ENCODE results near the gene ACSL6. TPM values are rescaled to one million over a fixed set of nuclear protein-coding genes. Genes with fewer than 3 reads are reported as not detected.

Gene ACSL6
- polyA plus RNA-seq, 2 of the 4 experiments (the other 2 are of a cell fraction) = 0.06 to 0.09 TPM

DNA sequence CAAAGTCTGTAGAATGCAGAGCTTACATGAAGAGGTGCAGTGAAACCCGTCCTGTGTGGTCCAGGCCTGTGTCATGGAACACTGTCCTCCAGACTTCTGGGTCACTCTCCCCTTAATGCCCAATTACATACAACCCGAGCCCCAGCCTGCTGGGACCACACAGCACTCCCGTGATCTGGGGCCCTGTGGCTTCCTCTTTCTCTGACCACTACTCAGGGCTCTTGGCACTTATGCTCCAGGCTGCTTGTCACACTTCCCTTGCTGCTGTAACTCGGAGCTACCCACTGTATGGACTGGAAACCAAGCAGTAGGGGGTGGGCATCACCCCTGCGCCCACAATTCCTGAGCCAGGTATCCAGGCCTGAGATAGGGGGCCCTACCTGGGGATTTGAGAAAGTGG is 38.7 kb upstream of the ACSL6 start:
- no peak overlapping the region for H3K27ac ChIP-seq
- TF ChIP-seq TFCP2L1 (CRISPR knock-in tag; IDR thresholded peaks at IDR 0.05) (no peak), NFE2L2 (conservative IDR thresholded peaks at IDR 0.05; ENCODE audit: low read length) (no peak), KDM5A (IDR thresholded peaks at IDR 0.05) (no peak), RAD21 (conservative IDR thresholded peaks at IDR 0.05 in 1 of 2, IDR thresholded peaks at IDR 0.05 in 1 of 2) (no peak), PHF8 (IDR thresholded peaks at IDR 0.05; ENCODE audit: borderline replicate concordance, low read depth) (no peak), RARB (CRISPR knock-in tag; IDR thresholded peaks at IDR 0.05) (no peak), KDM1A (IDR thresholded peaks at IDR 0.05; ENCODE audit: low read depth) (no peak), ZC3H11A (IDR thresholded peaks at IDR 0.05) (no peak), RFX5 (IDR thresholded peaks at IDR 0.05) (no peak), GATA3 (IDR thresholded peaks at IDR 0.05; ENCODE audit: borderline replicate concordance) (no peak)
- TF ChIP-seq, protein P1, sequence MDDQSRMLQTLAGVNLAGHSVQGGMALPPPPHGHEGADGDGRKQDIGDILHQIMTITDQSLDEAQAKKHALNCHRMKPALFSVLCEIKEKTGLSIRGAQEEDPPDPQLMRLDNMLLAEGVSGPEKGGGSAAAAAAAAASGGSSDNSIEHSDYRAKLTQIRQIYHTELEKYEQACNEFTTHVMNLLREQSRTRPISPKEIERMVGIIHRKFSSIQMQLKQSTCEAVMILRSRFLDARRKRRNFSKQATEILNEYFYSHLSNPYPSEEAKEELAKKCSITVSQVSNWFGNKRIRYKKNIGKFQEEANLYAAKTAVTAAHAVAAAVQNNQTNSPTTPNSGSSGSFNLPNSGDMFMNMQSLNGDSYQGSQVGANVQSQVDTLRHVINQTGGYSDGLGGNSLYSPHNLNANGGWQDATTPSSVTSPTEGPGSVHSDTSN (IDR thresholded peaks at IDR 0.05) = no peak
- TF ChIP-seq, protein P2, sequence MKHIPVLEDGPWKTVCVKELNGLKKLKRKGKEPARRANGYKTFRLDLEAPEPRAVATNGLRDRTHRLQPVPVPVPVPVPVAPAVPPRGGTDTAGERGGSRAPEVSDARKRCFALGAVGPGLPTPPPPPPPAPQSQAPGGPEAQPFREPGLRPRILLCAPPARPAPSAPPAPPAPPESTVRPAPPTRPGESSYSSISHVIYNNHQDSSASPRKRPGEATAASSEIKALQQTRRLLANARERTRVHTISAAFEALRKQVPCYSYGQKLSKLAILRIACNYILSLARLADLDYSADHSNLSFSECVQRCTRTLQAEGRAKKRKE (CRISPR knock-in tag; IDR thresholded peaks at IDR 0.05; ENCODE audit: low read depth) = no peak
- TF ChIP-seq, protein P3, sequence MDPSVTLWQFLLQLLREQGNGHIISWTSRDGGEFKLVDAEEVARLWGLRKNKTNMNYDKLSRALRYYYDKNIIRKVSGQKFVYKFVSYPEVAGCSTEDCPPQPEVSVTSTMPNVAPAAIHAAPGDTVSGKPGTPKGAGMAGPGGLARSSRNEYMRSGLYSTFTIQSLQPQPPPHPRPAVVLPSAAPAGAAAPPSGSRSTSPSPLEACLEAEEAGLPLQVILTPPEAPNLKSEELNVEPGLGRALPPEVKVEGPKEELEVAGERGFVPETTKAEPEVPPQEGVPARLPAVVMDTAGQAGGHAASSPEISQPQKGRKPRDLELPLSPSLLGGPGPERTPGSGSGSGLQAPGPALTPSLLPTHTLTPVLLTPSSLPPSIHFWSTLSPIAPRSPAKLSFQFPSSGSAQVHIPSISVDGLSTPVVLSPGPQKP (IDR thresholded peaks at IDR 0.05; ENCODE audit: low read depth, low read length) = no peak
- TF ChIP-seq, protein P4, sequence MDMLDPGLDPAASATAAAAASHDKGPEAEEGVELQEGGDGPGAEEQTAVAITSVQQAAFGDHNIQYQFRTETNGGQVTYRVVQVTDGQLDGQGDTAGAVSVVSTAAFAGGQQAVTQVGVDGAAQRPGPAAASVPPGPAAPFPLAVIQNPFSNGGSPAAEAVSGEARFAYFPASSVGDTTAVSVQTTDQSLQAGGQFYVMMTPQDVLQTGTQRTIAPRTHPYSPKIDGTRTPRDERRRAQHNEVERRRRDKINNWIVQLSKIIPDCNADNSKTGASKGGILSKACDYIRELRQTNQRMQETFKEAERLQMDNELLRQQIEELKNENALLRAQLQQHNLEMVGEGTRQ (IDR thresholded peaks at IDR 0.05) = no peak
- TF ChIP-seq, protein P5, sequence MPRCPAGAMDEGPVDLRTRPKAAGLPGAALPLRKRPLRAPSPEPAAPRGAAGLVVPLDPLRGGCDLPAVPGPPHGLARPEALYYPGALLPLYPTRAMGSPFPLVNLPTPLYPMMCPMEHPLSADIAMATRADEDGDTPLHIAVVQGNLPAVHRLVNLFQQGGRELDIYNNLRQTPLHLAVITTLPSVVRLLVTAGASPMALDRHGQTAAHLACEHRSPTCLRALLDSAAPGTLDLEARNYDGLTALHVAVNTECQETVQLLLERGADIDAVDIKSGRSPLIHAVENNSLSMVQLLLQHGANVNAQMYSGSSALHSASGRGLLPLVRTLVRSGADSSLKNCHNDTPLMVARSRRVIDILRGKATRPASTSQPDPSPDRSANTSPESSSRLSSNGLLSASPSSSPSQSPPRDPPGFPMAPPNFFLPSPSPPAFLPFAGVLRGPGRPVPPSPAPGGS (IDR thresholded peaks at IDR 0.05) = no peak
- TF ChIP-seq, protein P6, sequence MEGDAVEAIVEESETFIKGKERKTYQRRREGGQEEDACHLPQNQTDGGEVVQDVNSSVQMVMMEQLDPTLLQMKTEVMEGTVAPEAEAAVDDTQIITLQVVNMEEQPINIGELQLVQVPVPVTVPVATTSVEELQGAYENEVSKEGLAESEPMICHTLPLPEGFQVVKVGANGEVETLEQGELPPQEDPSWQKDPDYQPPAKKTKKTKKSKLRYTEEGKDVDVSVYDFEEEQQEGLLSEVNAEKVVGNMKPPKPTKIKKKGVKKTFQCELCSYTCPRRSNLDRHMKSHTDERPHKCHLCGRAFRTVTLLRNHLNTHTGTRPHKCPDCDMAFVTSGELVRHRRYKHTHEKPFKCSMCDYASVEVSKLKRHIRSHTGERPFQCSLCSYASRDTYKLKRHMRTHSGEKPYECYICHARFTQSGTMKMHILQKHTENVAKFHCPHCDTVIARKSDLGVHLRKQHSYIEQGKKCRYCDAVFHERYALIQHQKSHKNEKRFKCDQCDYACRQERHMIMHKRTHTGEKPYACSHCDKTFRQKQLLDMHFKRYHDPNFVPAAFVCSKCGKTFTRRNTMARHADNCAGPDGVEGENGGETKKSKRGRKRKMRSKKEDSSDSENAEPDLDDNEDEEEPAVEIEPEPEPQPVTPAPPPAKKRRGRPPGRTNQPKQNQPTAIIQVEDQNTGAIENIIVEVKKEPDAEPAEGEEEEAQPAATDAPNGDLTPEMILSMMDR (IDR thresholded peaks at IDR 0.05) = no peak
- DNase-seq (ENCODE audit: low read depth in 1 of 2, low spot score in 1 of 2) (no peak), FAIRE-seq (no peak), ATAC-seq (no peak)
- no peak overlapping the region for H3K4me2 ChIP-seq
- ChIA-PET CTCF (interaction anchor here (0.8 to 2.6 kb wide), 3 partner anchors 13 to 239 kb away, joined by 3 to 15 read pairs (median 3); no protein-coding TSS in a partner anchor), POLR2A (no interaction called here)
- WGBS (ENCODE audit: missing lambda C conversion rate) = 15% methylated on average over 5 of the region's 5 CpGs
- no peaks in the 10 kb centered on the region for H3K9me3 ChIP-seq
- H3K4me1 ChIP-seq = no peaks in the 10 kb centered on the region
- no peak overlapping the region for H3K4me3 ChIP-seq

DNA sequence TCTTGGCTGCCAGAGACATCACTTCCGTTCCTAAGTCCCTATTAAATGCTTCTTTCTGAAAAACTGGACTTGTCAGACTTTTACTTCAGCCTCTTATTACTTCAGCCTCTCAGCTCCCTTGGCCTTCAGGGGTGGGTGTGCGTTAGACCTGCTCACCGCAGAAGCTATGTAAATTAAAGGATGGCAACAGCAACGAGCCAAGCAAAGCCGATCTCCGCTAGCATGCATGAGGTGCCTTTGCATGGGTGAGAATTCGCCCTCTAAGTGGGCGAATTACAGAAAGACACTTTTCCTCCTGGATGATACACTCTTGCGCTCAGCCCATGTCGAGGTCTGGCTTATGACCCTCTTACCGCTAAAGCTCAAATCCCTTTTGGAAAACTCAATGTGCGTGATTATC is 38.1 kb upstream of the ACSL6 start:
- TF ChIP-seq, protein P6 (IDR thresholded peaks at IDR 0.05) = no peak
- TF ChIP-seq RAD21 (conservative IDR thresholded peaks at IDR 0.05 in 1 of 2, IDR thresholded peaks at IDR 0.05 in 1 of 2) (no peak), ZFP36 (IDR thresholded peaks at IDR 0.05; ENCODE audit: borderline replicate concordance, partially characterized antibody) (no peak), KDM5A (IDR thresholded peaks at IDR 0.05) (no peak)
- TF ChIP-seq, protein P7, sequence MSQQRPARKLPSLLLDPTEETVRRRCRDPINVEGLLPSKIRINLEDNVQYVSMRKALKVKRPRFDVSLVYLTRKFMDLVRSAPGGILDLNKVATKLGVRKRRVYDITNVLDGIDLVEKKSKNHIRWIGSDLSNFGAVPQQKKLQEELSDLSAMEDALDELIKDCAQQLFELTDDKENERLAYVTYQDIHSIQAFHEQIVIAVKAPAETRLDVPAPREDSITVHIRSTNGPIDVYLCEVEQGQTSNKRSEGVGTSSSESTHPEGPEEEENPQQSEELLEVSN (IDR thresholded peaks at IDR 0.05; ENCODE audit: borderline replicate concordance, low read depth) = no peak
- TF ChIP-seq, protein P8, sequence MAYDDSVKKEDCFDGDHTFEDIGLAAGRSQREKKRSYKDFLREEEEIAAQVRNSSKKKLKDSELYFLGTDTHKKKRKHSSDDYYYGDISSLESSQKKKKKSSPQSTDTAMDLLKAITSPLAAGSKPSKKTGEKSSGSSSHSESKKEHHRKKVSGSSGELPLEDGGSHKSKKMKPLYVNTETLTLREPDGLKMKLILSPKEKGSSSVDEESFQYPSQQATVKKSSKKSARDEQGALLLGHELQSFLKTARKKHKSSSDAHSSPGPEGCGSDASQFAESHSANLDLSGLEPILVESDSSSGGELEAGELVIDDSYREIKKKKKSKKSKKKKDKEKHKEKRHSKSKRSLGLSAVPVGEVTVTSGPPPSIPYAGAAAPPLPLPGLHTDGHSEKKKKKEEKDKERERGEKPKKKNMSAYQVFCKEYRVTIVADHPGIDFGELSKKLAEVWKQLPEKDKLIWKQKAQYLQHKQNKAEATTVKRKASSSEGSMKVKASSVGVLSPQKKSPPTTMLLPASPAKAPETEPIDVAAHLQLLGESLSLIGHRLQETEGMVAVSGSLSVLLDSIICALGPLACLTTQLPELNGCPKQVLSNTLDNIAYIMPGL (CRISPR knock-in tag; IDR thresholded peaks at IDR 0.05; ENCODE audit: borderline replicate concordance) = no peak
- TF ChIP-seq, protein P9, sequence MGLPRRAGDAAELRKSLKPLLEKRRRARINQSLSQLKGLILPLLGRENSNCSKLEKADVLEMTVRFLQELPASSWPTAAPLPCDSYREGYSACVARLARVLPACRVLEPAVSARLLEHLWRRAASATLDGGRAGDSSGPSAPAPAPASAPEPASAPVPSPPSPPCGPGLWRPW (IDR thresholded peaks at IDR 0.05) = no peak
- TF ChIP-seq, protein P3 (IDR thresholded peaks at IDR 0.05; ENCODE audit: low read depth, low read length) = no peak
- Histone ChIP-seq H3K27ac (no peak overlapping the region), H3K4me1 (no peaks in the 10 kb centered on the region), H3K9me3 (no peaks in the 10 kb centered on the region), H3K4me2 (no peak overlapping the region), H3K4me3 (no peak overlapping the region)
- FAIRE-seq = no peak
- ChIA-PET POLR2A (no interaction called here), CTCF (interaction anchor here (0.8 to 2.6 kb wide), 4 partner anchors 13 to 239 kb away, joined by 3 to 15 read pairs (median 4); no protein-coding TSS in a partner anchor)
- DNase-seq (ENCODE audit: low read depth in 1 of 2, low spot score in 1 of 2) = no peak
- 75% methylated on average over 12 of the region's 12 CpGs for WGBS (ENCODE audit: missing lambda C conversion rate)
- ATAC-seq = no peak
